Glomerular visceral epithelial cell (primary cell): ENCODE measurements around the gene PLEKHO2.

Experiments
- DNase-seq: peaks from one replicate; pipeline ENCODE4 v3.0.0-alpha.2; 2016; ENCODE audit errors: extremely low spot score

Gene PLEKHO2

GRCh38 chr15:64855205-64855975 is 13.7 kb downstream of the PLEKHO2 start:
- DNase-seq, result no peak

- DNase-seq, result peak; percentile 35
These were observed 14.9 kb downstream of the PLEKHO2 start for GRCh38 chr15:64856429-64857145.

- DNase-seq, result peak; percentile 59
These were observed 15.7 kb downstream of the PLEKHO2 start for GRCh38 chr15:64857421-64857820.

- DNase-seq, result no peak
These were observed 16.4 kb downstream of the PLEKHO2 start for GRCh38 chr15:64858021-64858575.

GRCh38 chr15:64859226-64859625 is 17.5 kb downstream of the PLEKHO2 start:
- no peak for DNase-seq

- DNase-seq, result no peak
These were observed 19.6 kb downstream of the PLEKHO2 start for GRCh38 chr15:64861331-64861730.

- no peak for DNase-seq
These were observed 20.2 kb downstream of the PLEKHO2 start for GRCh38 chr15:64861960-64862359.

GRCh38 chr15:64862408-64862807 is 20.7 kb downstream of the PLEKHO2 start:
- no peak for DNase-seq

- no peak for DNase-seq
These were observed 22.4 kb downstream of the PLEKHO2 start for GRCh38 chr15:64864068-64864467.

GRCh38 chr15:64865126-64865997 is 23.6 kb downstream of the PLEKHO2 start:
- DNase-seq, result no peak

GRCh38 chr15:64865998-64866520 is 24.3 kb downstream of the PLEKHO2 start:
- peak; percentile 60 for DNase-seq

GRCh38 chr15:64869501-64869900 is 27.8 kb downstream of the PLEKHO2 start:
- DNase-seq, result no peak

GRCh38 chr15:64870353-64870752 is 28.6 kb downstream of the PLEKHO2 start:
- DNase-seq, result no peak

GRCh38 chr15:64875641-64876223 is 34.0 kb downstream of the PLEKHO2 start:
- no peak for DNase-seq

GRCh38 chr15:64877435-64877834 is 35.7 kb downstream of the PLEKHO2 start:
- DNase-seq, result no peak

GRCh38 chr15:64878705-64879104 is 37.0 kb downstream of the PLEKHO2 start:
- no peak for DNase-seq

- no peak for DNase-seq
These were observed 41.4 kb downstream of the PLEKHO2 start for GRCh38 chr15:64883100-64883581.

GRCh38 chr15:64883997-64884511 is 42.3 kb downstream of the PLEKHO2 start:
- peak; percentile 90 for DNase-seq

GRCh38 chr15:64884679-64885078 is 43.0 kb downstream of the PLEKHO2 start:
- DNase-seq, result no peak

- DNase-seq, result no peak
These were observed 46.6 kb downstream of the PLEKHO2 start for GRCh38 chr15:64888336-64888735.

GRCh38 chr15:64891561-64891960 is 49.8 kb downstream of the PLEKHO2 start:
- no peak for DNase-seq
